NB4 (cell line): ENCODE results near the gene PLTP.

ENCODE experiments used
- DNase-seq: peaks from one replicate; pipeline ENCODE4 v3.0.0; 2010; ENCODE audit warnings: low read depth
- H3K4me3 ChIP-seq: one replicate; pipeline ENCODE4 v1.5.1; 2011; ENCODE audit warnings: mild to moderate bottlenecking, low read depth, low read length, moderate library complexity
- CTCF ChIP-seq: IDR thresholded peaks from one replicate; pipeline ENCODE4 v1.5.1; 2012; ENCODE audit warnings: low read depth, low read length
- MAX ChIP-seq: IDR thresholded peaks from 2 replicates; pipeline ENCODE4 v1.6.1; 2011; ENCODE audit warnings: low read depth, low read length
- MYC ChIP-seq: IDR thresholded peaks from 2 replicates; pipeline ENCODE4 v1.6.1; 2011; ENCODE audit warnings: low read depth, low read length
- POLR2A ChIP-seq: IDR thresholded peaks from 2 replicates; pipeline ENCODE4 v1.6.1; 2011; ENCODE audit warnings: mild to moderate bottlenecking; ENCODE audit not compliant: insufficient read length; ENCODE audit errors: extremely low read depth

PLTP gene

GRCh38 chr20:45918779-45919537 lies 7.0 kb upstream of the PLTP start:
- DNase-seq, result no peak
- TF ChIP-seq CTCF (no peak), MYC (no peak)
- no peak overlapping the region for H3K4me3 ChIP-seq

- TF ChIP-seq MYC, result no peak
- TF ChIP-seq POLR2A, result no peak
- TF ChIP-seq CTCF, result no peak
- no peak for TF ChIP-seq MAX
- no peak overlapping the region for H3K4me3 ChIP-seq
- no peak for DNase-seq
Observed at GRCh38 chr20:45918182-45918737, 6.3 kb upstream of the PLTP start.

- DNase-seq, result no peak
- H3K4me3 ChIP-seq, result no peak overlapping the region
Observed at GRCh38 chr20:45917790-45918141, 5.8 kb upstream of the PLTP start.

GRCh38 chr20:45913116-45913515 lies 1.2 kb upstream of the PLTP start:
- H3K4me3 ChIP-seq, result no peak overlapping the region
- DNase-seq, result no peak
- TF ChIP-seq POLR2A, result no peak
- TF ChIP-seq CTCF, result no peak
- no peak for TF ChIP-seq MYC
- no peak for TF ChIP-seq MAX

More at GRCh38 chr20:45917790-45918141, 5.8 kb upstream of the PLTP start:
- TF ChIP-seq MAX (no peak), POLR2A (no peak), MYC (no peak), CTCF (no peak)

- H3K4me3 ChIP-seq, result peak overlapping the region; percentile 87
- TF ChIP-seq CTCF (no peak), MAX (no peak), POLR2A (no peak), MYC (no peak)
- no peak for DNase-seq
Observed at GRCh38 chr20:45912344-45912682, 358 bp upstream of the PLTP start.
